Measurements from ENCODE around the gene LCAT.
"Not testable (repeated sequence)": the region's sequence is repeated elsewhere in the genome, so short reads cannot be mapped to it uniquely, and the experiment has no call there.

LCAT gene

GRCh38 chr16:67917140-67917851, 26.6 kb downstream of the LCAT start:
- H3K36me3 ChIP-seq (ENCODE audit: control insufficient read depth, insufficient read depth, low read length): peaks cover 19% of the 10 kb centered on the region
- H3K27me3 ChIP-seq (replicated peaks; ENCODE audit: control insufficient read depth, insufficient read depth, low read length): no peaks in the 10 kb centered on the region
- no peak for DNase-seq (ENCODE audit: extremely low read depth, insufficient read length)
- no peak for TF ChIP-seq CTCF (IDR thresholded peaks at IDR 0.05; ENCODE audit: insufficient read depth, low read length, poor library complexity, severe bottlenecking)
- H3K4me3 ChIP-seq (replicated peaks; ENCODE audit: low read depth, low read length): no peak overlapping the region

- no peak for DNase-seq (ENCODE audit: extremely low read depth, insufficient read length)
- Histone ChIP-seq H3K4me3 (replicated peaks; ENCODE audit: low read depth, low read length) (no peak overlapping the region), H3K27me3 (replicated peaks; ENCODE audit: control insufficient read depth, insufficient read depth, low read length) (no peaks in the 10 kb centered on the region), H3K36me3 (ENCODE audit: control insufficient read depth, insufficient read depth, low read length) (peaks cover 19% of the 10 kb centered on the region)
- TF ChIP-seq CTCF (IDR thresholded peaks at IDR 0.05; ENCODE audit: insufficient read depth, low read length, poor library complexity, severe bottlenecking): no peak
Measured at GRCh38 chr16:67915831-67916723, 27.8 kb downstream of the LCAT start.

DNA sequence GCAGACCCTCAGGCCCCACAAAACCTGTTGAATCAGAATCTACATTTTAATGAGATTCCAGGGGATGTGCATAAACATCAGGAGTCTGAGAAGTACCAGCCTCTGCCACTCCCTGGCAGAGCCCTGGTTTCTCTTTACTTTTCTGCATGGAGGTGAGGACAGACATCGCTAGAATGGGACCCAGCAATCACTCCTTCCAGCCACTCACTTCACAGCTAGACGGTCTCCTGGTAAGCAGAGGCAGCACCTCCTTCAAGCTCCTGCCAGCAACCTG, 28.5 kb downstream of the LCAT start:
- not testable (repeated sequence) for H3K27me3 ChIP-seq (replicated peaks; ENCODE audit: control insufficient read depth, insufficient read depth, low read length); DNase-seq (ENCODE audit: extremely low read depth, insufficient read length); H3K4me3 ChIP-seq (replicated peaks; ENCODE audit: low read depth, low read length)
- H3K36me3 ChIP-seq (ENCODE audit: control insufficient read depth, insufficient read depth, low read length): peaks cover 19% of the 10 kb centered on the region

DNA sequence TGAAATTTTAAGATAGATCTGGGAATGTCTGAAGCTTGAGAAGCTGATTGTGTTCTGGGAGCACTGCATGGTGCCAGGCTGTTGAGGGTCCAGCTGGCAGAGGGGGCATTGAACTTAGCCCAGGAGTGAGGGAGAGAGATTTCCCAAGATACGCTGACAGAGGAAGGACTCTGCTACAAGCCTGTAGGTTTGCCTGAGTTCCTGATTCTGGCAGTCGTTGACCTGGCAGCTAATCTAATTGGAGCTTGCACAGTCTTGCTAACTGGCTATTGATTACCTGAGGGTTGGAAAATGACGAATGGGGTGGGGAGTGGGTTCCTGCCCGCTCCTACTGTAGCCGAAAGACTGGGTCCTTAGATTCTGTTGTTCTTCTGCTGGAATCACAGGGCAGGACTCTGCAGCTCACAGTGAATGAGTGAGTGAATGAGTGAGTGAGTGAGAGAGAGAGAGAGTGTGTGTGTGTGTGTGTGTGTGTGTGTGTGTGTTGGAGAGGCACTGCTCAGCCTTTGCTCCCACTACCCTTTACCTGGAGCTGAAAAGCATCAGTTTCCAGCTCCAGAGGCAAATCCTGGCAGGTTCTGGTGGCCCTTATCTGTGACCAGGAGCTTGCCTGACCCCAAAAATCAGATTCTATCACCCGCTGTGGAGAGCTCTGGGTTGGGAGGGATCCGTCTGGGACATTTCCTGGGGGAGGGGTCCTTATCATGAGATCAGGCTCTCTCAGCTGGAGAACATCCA, 29.0 kb downstream of the LCAT start:
- no peak for TF ChIP-seq CTCF (IDR thresholded peaks at IDR 0.05; ENCODE audit: insufficient read depth, low read length, poor library complexity, severe bottlenecking)
- no peak for DNase-seq (ENCODE audit: extremely low read depth, insufficient read length)
- no peak overlapping the region for H3K4me3 ChIP-seq (replicated peaks; ENCODE audit: low read depth, low read length)
- H3K27me3 ChIP-seq (replicated peaks; ENCODE audit: control insufficient read depth, insufficient read depth, low read length): no peaks in the 10 kb centered on the region
- peaks cover 19% of the 10 kb centered on the region for H3K36me3 ChIP-seq (ENCODE audit: control insufficient read depth, insufficient read depth, low read length)

- TF ChIP-seq CTCF (IDR thresholded peaks at IDR 0.05; ENCODE audit: insufficient read depth, low read length, poor library complexity, severe bottlenecking): no peak
- no peak for DNase-seq (ENCODE audit: extremely low read depth, insufficient read length)
- H3K36me3 ChIP-seq (ENCODE audit: control insufficient read depth, insufficient read depth, low read length): peaks cover 13% of the 10 kb centered on the region
- no peak overlapping the region for H3K4me3 ChIP-seq (replicated peaks; ENCODE audit: low read depth, low read length)
- no peaks in the 10 kb centered on the region for H3K27me3 ChIP-seq (replicated peaks; ENCODE audit: control insufficient read depth, insufficient read depth, low read length)
Measured at GRCh38 chr16:67910158-67910557, 33.8 kb downstream of the LCAT start.

All from GM06990 (cell line).